K562 (cell line): ENCODE measurements around the gene PRR14L. TPM values are rescaled to one million over a fixed set of nuclear protein-coding genes. Genes with fewer than 3 reads are reported as not detected.

Source experiments
- CBX5 ChIP-seq: IDR thresholded peaks from 2 replicates; pipeline ENCODE4 v1.6.1; 2014; ENCODE audit warnings: low read depth, borderline replicate concordance
- CCNT2 ChIP-seq: IDR thresholded peaks from 2 replicates; pipeline ENCODE4 v1.6.1; 2011; ENCODE audit warnings: borderline replicate concordance, low read depth, mild to moderate bottlenecking, moderate library complexity, mixed read lengths, low read length; ENCODE audit not compliant: insufficient read length; ENCODE audit errors: extremely low read depth
- CTBP1 ChIP-seq: fragments of 450-650 bp; IDR thresholded peaks from 2 replicates; pipeline ENCODE4 v1.6.1; 2016; ENCODE audit warnings: borderline replicate concordance
- ESRRA ChIP-seq: fragments of 450-650 bp; IDR thresholded peaks from 2 replicates; pipeline ENCODE4 v1.6.1; 2014; ENCODE audit warnings: low read depth, mild to moderate bottlenecking, moderate library complexity, borderline replicate concordance
- HDAC2 ChIP-seq: fragments of 450-650 bp; IDR thresholded peaks from 2 replicates; pipeline ENCODE4 v1.6.1; 2016; ENCODE audit warnings: mild to moderate bottlenecking
- NFE2 ChIP-seq: IDR thresholded peaks from 2 replicates; pipeline ENCODE4 v1.6.1; 2014; ENCODE audit warnings: antibody characterized with exemption, low read depth
- NR2F6 ChIP-seq: fragments of 450-650 bp; formaldehyde crosslinking; IDR thresholded peaks from 2 replicates; pipeline ENCODE4 v1.4.0; 2020; ENCODE audit warnings: mild to moderate bottlenecking
- SMAD1 ChIP-seq: fragments of 150-350 bp; IDR thresholded peaks from 2 replicates; pipeline ENCODE4 v1.6.1; 2014; ENCODE audit warnings: low read length, low read depth; ENCODE audit not compliant: partially characterized antibody
- TOE1 ChIP-seq, 2 experiments: fragments of 450-650 bp in 1 of 2; sonication (generic) in 1 of 2; formaldehyde crosslinking in 1 of 2; IDR thresholded peaks; 2 replicates each; pipeline versions ENCODE4 v1.7.1 to v1.8.0; 2016 to 2022; ENCODE audit warnings: borderline replicate concordance in 2 of 2, mild to moderate bottlenecking in 2 of 2, antibody characterized with exemption in 1 of 2, inconsistent platforms in 1 of 2, low read depth in 1 of 2, missing genetic modification reagents in 1 of 2, moderate library complexity in 1 of 2
- U2AF2 ChIP-seq: fragments of 200-400 bp; formaldehyde crosslinking; optimal IDR thresholded peaks from 2 replicates; pipeline ENCODE3; 2017; ENCODE audit warnings: low read depth, mild to moderate bottlenecking, low read length
- XRCC5 ChIP-seq: fragments of 200-400 bp; formaldehyde crosslinking; IDR thresholded peaks from 2 replicates; pipeline ENCODE4 v1.6.1; 2017; ENCODE audit warnings: low read depth, mild to moderate bottlenecking, low read length
- YBX1 ChIP-seq: fragments of 450-650 bp; IDR thresholded peaks from 2 replicates; pipeline ENCODE4 v1.7.1; 2016; ENCODE audit warnings: mild to moderate bottlenecking
- YY1 ChIP-seq, 3 experiments: IDR thresholded peaks; 2 replicates each; pipeline ENCODE4 v1.6.1; 2011; ENCODE audit warnings: low read length in 2 of 3, mild to moderate bottlenecking in 2 of 3, moderate library complexity in 2 of 3, borderline replicate concordance in 1 of 3, control low read depth in 1 of 3, low read depth in 1 of 3; ENCODE audit not compliant: insufficient read depth in 3 of 3, insufficient replicate concordance in 2 of 3, control insufficient read depth in 1 of 3, insufficient read length in 1 of 3; ENCODE audit errors: extremely low read depth in 1 of 3
- ZNF253 ChIP-seq: fragments of 250-450 bp; sonication (Bioruptor Pico); conservative IDR thresholded peaks from 2 replicates; pipeline ENCODE4 v1.6.1; 2021; ENCODE audit warnings: mild to moderate bottlenecking
- ZNF655 ChIP-seq: fragments of 250-450 bp; sonication (Bioruptor Pico); IDR thresholded peaks from 2 replicates; pipeline ENCODE4 v1.5.0; 2021
- ZNF695 ChIP-seq: fragments of 450-650 bp; formaldehyde crosslinking; IDR thresholded peaks from 2 replicates; pipeline ENCODE4 v1.4.0; 2020; ENCODE audit warnings: mild to moderate bottlenecking, moderate library complexity
- polyA plus RNA-seq, 8 experiments: library from polyadenylated mRNA; depleted of rRNA in 4 of 8; stranded (reverse) in 5 of 8; unstranded in 3 of 8; fragments of >200 nt; fragmentation: Nextera tagmentation in 2 of 8; fragmentation: Illumina TruSeq in 1 of 8; extraction: Ambion mirVana in 2 of 8; extraction: Trizol in 1 of 8; gene quantifications; 2 replicates each; pipeline versions ENCODE4 v1.2.1 to v1.2.3, GENCODE V29; 2011 to 2014; ENCODE audit warnings: inconsistent platforms in 1 of 8, missing spikeins in 1 of 8
- total RNA-seq, 7 experiments: library from RNA; depleted of rRNA in 6 of 7; stranded (reverse); fragments of >200 nt in 6 of 7; fragmentation: Illumina TruSeq in 2 of 7; extraction: Trizol in 2 of 7; gene quantifications; 2 replicates each; pipeline versions ENCODE4 v1.2.1 to v1.2.3, GENCODE V29; 2011 to 2021; ENCODE audit warnings: low replicate concordance in 1 of 7
- TF ChIP-seq, protein P1 (sequence below): IDR thresholded peaks from 2 replicates; pipeline ENCODE4 v1.6.1; 2016; ENCODE audit warnings: missing genetic modification characterization, missing compliant biosample characterization
- TF ChIP-seq, protein P2 (sequence below): fragments of 450-650 bp; IDR thresholded peaks from 2 replicates; pipeline ENCODE4 v1.6.1; 2018; ENCODE audit not compliant: partially characterized antibody
- TF ChIP-seq, protein P3 (sequence below): sonication (generic); formaldehyde crosslinking; IDR thresholded peaks from 2 replicates; pipeline ENCODE4 v1.5.0; 2020; ENCODE audit warnings: missing genetic modification reagents

PRR14L gene
- total and polyA plus RNA-seq, 9 of the 15 experiments (the other 6 are each of a cell fraction or from before 2014, with no cell fraction given) = 2.8 to 36.3 (median 12.3) TPM

- TF ChIP-seq YBX1 = no peak
- TF ChIP-seq U2AF2 = no peak
- peak; percentile 87; the same call in 1 of the 2 replicates for TF ChIP-seq HDAC2
- TF ChIP-seq, protein P1, sequence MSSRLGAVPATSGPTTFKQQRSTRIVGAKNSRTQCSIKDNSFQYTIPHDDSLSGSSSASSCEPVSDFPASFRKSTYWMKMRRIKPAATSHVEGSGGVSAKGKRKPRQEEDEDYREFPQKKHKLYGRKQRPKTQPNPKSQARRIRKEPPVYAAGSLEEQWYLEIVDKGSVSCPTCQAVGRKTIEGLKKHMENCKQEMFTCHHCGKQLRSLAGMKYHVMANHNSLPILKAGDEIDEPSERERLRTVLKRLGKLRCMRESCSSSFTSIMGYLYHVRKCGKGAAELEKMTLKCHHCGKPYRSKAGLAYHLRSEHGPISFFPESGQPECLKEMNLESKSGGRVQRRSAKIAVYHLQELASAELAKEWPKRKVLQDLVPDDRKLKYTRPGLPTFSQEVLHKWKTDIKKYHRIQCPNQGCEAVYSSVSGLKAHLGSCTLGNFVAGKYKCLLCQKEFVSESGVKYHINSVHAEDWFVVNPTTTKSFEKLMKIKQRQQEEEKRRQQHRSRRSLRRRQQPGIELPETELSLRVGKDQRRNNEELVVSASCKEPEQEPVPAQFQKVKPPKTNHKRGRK (tag) = no peak
- TF ChIP-seq ESRRA = peak; percentile 52
- peak; percentile 77 for TF ChIP-seq NFE2
- no peak for TF ChIP-seq CBX5
- TF ChIP-seq CTBP1 = peak; percentile 65; the same call in 1 of the 2 replicates
- no peak for TF ChIP-seq NR2F6 (CRISPR knock-in tag)
- peak; percentile 30 for TF ChIP-seq CCNT2
- TF ChIP-seq ZNF655 (CRISPR knock-in tag) = no peak
- TF ChIP-seq, protein P2, sequence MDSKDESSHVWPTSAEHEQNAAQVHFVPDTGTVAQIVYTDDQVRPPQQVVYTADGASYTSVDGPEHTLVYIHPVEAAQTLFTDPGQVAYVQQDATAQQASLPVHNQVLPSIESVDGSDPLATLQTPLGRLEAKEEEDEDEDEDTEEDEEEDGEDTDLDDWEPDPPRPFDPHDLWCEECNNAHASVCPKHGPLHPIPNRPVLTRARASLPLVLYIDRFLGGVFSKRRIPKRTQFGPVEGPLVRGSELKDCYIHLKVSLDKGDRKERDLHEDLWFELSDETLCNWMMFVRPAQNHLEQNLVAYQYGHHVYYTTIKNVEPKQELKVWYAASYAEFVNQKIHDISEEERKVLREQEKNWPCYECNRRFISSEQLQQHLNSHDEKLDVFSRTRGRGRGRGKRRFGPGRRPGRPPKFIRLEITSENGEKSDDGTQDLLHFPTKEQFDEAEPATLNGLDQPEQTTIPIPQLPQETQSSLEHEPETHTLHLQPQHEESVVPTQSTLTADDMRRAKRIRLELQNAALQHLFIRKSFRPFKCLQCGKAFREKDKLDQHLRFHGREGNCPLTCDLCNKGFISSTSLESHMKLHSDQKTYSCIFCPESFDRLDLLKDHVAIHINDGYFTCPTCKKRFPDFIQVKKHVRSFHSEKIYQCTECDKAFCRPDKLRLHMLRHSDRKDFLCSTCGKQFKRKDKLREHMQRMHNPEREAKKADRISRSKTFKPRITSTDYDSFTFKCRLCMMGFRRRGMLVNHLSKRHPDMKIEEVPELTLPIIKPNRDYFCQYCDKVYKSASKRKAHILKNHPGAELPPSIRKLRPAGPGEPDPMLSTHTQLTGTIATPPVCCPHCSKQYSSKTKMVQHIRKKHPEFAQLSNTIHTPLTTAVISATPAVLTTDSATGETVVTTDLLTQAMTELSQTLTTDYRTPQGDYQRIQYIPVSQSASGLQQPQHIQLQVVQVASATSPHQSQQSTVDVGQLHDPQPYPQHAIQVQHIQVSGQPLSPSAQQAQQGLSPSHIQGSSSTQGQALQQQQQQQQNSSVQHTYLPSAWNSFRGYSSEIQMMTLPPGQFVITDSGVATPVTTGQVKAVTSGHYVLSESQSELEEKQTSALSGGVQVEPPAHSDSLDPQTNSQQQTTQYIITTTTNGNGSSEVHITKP = no peak
- TF ChIP-seq ZNF253 (CRISPR knock-in tag) = no peak
- 0 out of 2 replicates have a peak, but pooled peaks have one; percentile 39 for TF ChIP-seq TOE1 (IDR thresholded peaks at IDR 0.05; ENCODE audit: borderline replicate concordance)
- TF ChIP-seq TOE1 (CRISPR knock-in tag; IDR thresholded peaks at IDR 0.05; ENCODE audit: borderline replicate concordance, low read depth) = no peak
- TF ChIP-seq, protein P3, sequence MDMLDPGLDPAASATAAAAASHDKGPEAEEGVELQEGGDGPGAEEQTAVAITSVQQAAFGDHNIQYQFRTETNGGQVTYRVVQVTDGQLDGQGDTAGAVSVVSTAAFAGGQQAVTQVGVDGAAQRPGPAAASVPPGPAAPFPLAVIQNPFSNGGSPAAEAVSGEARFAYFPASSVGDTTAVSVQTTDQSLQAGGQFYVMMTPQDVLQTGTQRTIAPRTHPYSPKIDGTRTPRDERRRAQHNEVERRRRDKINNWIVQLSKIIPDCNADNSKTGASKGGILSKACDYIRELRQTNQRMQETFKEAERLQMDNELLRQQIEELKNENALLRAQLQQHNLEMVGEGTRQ (CRISPR knock-in tag) = no peak
- peak; percentile 90 to 96 (median 95) for TF ChIP-seq YY1 (IDR thresholded peaks at IDR 0.05; ENCODE audit: borderline replicate concordance in 1 of 3, control insufficient read depth in 1 of 3, extremely low read depth in 1 of 3, insufficient read depth in 3 of 3, insufficient read length in 1 of 3, insufficient replicate concordance in 2 of 3, low read depth in 1 of 3, low read length in 2 of 3)
- no peak for TF ChIP-seq XRCC5
- TF ChIP-seq ZNF695 (CRISPR knock-in tag) = no peak
- TF ChIP-seq SMAD1 = no peak
These were observed 87.9 kb downstream of the PRR14L start, which contains the start of gene PISD (continued) for GRCh38 chr22:31661851-31662667.
